ENCODE measurements around the gene URM1.
A peak's percentile ranks its signal among the peaks of the same experiment; 100 is the strongest.

URM1 gene

DNA sequence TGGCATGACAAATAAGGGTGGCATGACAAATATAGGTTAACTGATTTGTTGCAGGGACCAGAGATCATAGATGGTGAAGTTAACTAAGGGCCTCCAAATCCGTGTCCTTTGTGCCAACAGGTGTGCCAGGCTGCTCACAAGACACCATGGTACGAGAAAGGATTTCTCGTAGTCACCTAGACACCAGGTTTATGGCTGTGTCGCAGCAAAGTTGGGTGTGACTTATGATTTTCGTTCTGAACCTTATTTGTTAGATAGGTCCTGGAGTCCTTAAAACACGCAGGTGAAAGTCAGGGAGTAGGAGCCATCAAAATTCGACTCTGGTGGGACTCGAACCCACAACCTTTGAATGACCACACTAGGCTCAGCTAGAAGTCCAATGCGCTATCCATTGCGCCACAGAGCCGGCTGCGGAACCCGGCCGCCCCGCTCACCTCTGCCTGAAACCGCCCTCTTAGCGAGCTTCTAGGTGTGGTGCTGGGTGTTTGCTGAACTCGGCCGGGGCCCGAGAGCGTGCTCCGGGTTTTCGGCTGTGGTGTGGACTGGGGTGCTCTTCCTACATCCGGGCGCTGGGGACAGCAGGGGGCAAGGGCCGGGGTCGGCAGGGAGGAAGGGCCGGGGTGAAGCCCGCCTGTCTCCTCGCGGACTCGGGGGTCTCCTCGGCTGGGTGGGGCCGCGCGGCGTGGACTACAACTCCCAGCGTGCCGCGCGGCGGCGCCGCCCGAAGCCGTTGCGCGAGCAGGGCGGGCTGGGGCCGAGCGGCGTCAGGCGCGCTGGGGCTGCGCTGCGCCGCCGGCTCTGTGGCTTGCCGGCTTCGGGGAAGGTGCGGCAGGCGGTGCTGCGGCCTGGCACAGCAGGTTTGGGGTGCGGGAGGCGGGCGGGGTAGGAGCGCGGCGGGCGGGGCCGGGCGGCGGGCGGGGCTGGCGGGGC, 31.1 kb upstream of the URM1 start, which contains the start of gene SLC27A4:
TSS of gene SLC27A4 (plus strand) at position 767 of the 930 bp plus-strand sequence. CDS start 2,606 bp downstream, outside the sequence.
- DNase-seq (ENCODE audit: low read depth, low spot score), result no peak
- peak within 1 kb of the TSS; percentile 82 for H3K4me3 ChIP-seq (ENCODE audit: low read depth, low read length)
- no peak for TF ChIP-seq CTCF (IDR thresholded peaks at IDR 0.05; ENCODE audit: insufficient read depth, low read length, missing control alignments)
- CTCF ChIA-PET, result interaction anchor here (1.5 to 1.6 kb wide), 2 partner anchors 22 to 45 kb away, joined by 4 to 7 read pairs; no protein-coding TSS in a partner anchor
- POLR2A ChIA-PET, result interaction anchor here (0.6 kb wide), 1 partner anchor 71 kb away, joined by 3 read pairs; no protein-coding TSS in a partner anchor

- peak overlapping the region; percentile 82 for H3K4me3 ChIP-seq (ENCODE audit: low read depth, low read length)
- POLR2A ChIA-PET, result interaction anchor here (0.7 to 1.1 kb wide), 3 partner anchors 16 to 41 kb away, joined by 3 to 4 read pairs (median 4); partner anchors contain the start of gene URM1
- no peak for DNase-seq (ENCODE audit: low read depth, low spot score)
- no peak for TF ChIP-seq CTCF (IDR thresholded peaks at IDR 0.05; ENCODE audit: insufficient read depth, low read length, missing control alignments)
- CTCF ChIA-PET, result interaction anchor here (1.0 to 6.9 kb wide), 20 partner anchors 8 to 139 kb away, joined by 3 to 79 read pairs (median 6); partner anchors contain the start of genes CERCAM and URM1
Observed at GRCh38 chr9:128340691-128341434, 30.3 kb upstream of the URM1 start.

GRCh38 chr9:128341435-128341849, 29.7 kb upstream of the URM1 start:
- peak; percentile 79 for TF ChIP-seq CTCF (IDR thresholded peaks at IDR 0.05; ENCODE audit: insufficient read depth, low read length, missing control alignments)
- H3K4me3 ChIP-seq (ENCODE audit: low read depth, low read length), result peak overlapping the region; percentile 82
- CTCF ChIA-PET, result interaction anchor here (0.8 to 6.9 kb wide), 21 partner anchors 9 to 150 kb away, joined by 3 to 79 read pairs (median 6); partner anchors contain the start of genes CERCAM, CIZ1 and URM1
- POLR2A ChIA-PET, result interaction anchor here (0.7 to 1.1 kb wide), 3 partner anchors 16 to 42 kb away, joined by 3 to 4 read pairs (median 4); partner anchors contain the start of gene URM1
- no peak for DNase-seq (ENCODE audit: low read depth, low spot score)

DNA sequence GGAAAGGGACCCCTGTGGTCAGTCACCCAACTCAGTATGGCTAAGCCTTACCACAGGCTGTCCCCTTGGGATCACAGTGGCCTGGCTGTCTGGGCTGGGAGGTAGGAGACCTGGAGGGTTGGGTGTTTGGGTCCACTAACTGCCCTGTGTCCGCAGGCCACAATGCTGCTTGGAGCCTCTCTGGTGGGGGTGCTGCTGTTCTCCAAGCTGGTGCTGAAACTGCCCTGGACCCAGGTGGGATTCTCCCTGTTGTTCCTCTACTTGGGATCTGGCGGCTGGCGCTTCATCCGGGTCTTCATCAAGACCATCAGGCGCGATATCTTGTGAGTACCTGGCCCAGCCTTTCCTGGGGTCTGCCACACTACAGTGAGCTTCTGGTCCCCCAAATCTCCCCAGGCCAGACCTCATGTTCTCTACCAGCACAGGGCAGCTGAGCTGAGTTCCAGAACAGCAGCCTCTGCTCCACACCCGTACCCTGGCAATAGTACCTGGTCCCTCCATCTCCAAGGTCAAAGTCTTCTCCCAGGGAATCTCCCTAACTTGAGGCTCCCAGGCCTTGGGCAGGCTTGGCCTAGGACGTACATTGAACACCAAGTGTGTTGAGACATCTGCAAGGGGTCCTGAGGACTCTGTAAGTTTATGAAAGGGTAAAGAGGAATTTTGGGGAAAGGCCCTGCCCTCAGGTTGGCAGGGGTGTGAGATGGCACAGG, 28.0 kb upstream of the URM1 start:
- POLR2A ChIA-PET, result interaction anchor here (1.0 kb wide), 1 partner anchor 22 kb away, joined by 3 read pairs; no protein-coding TSS in a partner anchor

More for the DNA sequence above, 28.0 kb upstream of the URM1 start:
- no peak for DNase-seq (ENCODE audit: low read depth, low spot score)
- no peak overlapping the region for H3K4me3 ChIP-seq (ENCODE audit: low read depth, low read length)
- CTCF ChIA-PET, result interaction anchor here (0.7 to 6.9 kb wide), 6 partner anchors 13 to 96 kb away, joined by 3 to 79 read pairs (median 3); no protein-coding TSS in a partner anchor
- no peak for TF ChIP-seq CTCF (IDR thresholded peaks at IDR 0.05; ENCODE audit: insufficient read depth, low read length, missing control alignments)
